Right lobe of liver (tissue), 6 donors: ENCODE results near the gene FZD8. TPM values are rescaled to one million over a fixed set of nuclear protein-coding genes. Genes with fewer than 3 reads are reported as not detected.

Experiments used
- ATAC-seq, 4 donors: fragments of 200-7000 bp; cut with Tn5 transposase; one replicate each; pipeline ENCODE4 v1.9.1; 2020; ENCODE audit warnings: mild to moderate bottlenecking in 4 of 4, moderate library complexity in 4 of 4
- DNase-seq, 3 donors: peaks; one replicate each; pipeline ENCODE4 v3.0.0-alpha.2; 2020
- H3K27ac ChIP-seq, 3 donors: fragments of 200-600 bp; one replicate each; pipeline ENCODE4 v1.8.0; 2022
- H3K27me3 ChIP-seq, 2 donors: fragments of 200-600 bp; one replicate each; pipeline ENCODE4 v1.8.0; 2022
- H3K36me3 ChIP-seq, 4 donors: fragments of 200-600 bp; sonication (generic) in 1 of 4; one replicate each; pipeline versions ENCODE4 v1.5.1 to v1.8.0; 2017 to 2022; ENCODE audit warnings: control low read depth in 1 of 4
- H3K4me1 ChIP-seq, 4 donors: fragments of 200-600 bp; sonication (generic) in 1 of 4; one replicate each; pipeline versions ENCODE4 v1.5.1 to v1.8.0; 2017 to 2022; ENCODE audit warnings: control low read depth in 1 of 4
- H3K4me3 ChIP-seq, 3 donors: fragments of 200-600 bp; one replicate each; pipeline ENCODE4 v1.8.0; 2022
- H3K9me3 ChIP-seq, 4 donors: fragments of 200-600 bp; sonication (generic) in 1 of 4; one replicate each; pipeline versions ENCODE4 v1.5.1 to v1.8.0; 2017 to 2022; ENCODE audit warnings: control low read depth in 1 of 4
- POLR2A ChIP-seq: fragments of 450-650 bp; IDR thresholded peaks from one replicate; pipeline ENCODE4 v1.6.1; 2017; ENCODE audit warnings: antibody characterized with exemption, mild to moderate bottlenecking
- WGBS: methylation state at CpG from one replicate; pipeline ENCODE4 v1.1.6; 2018; ENCODE audit warnings: low coverage, low lambda C conversion rate; ENCODE audit not compliant: insufficient coverage; ENCODE audit errors: missing lambda C conversion rate; 5-methylcytosine and 5-hydroxymethylcytosine counted together
- intact Hi-C, 2 donors: fragments of 100-400 bp; cut with DNase I; formaldehyde crosslinking; loops; one replicate each; pipeline versions ENCODE4 v1.11.2 to v1.14.1; 2022
- total RNA-seq, 6 experiments: library from RNA; depleted of rRNA in 2 of 6; stranded (reverse); fragments of >200 nt in 2 of 6; fragmentation: NEBNext Ultra II Directional in 3 of 6; extraction: Animal tissue kit (Norgen Biotek cat#: 25700) in 3 of 6; gene quantifications; one replicate each; pipeline versions ENCODE4 v1.1.0 to v1.2.4, GENCODE V29; 2016 to 2023
- TF ChIP-seq, protein P1 (sequence below), 4 donors: fragments of 200-600 bp in 3 of 4; fragments of 450-650 bp in 1 of 4; IDR thresholded peaks; one replicate each; pipeline versions ENCODE4 v1.5.1 to v1.8.0; 2016 to 2022; ENCODE audit warnings: antibody characterized with exemption in 4 of 4, mild to moderate bottlenecking in 2 of 4
- donor health status: DM: no; HTN: yes; CAD: no.
- donor health status: DM: no; HTN: no; CAD: no.
- donor health status: DM: no; HTN: no; CAD: no.
- donor health status: DM: no; HTN: yes; CAD: no.
- donor health status: DM: no; HTN: yes; CAD: no.

FZD8 gene
- total RNA-seq, 6 experiments from 2014 or later = 2.3 to 4.6 (median 3.8) TPM

DNA sequence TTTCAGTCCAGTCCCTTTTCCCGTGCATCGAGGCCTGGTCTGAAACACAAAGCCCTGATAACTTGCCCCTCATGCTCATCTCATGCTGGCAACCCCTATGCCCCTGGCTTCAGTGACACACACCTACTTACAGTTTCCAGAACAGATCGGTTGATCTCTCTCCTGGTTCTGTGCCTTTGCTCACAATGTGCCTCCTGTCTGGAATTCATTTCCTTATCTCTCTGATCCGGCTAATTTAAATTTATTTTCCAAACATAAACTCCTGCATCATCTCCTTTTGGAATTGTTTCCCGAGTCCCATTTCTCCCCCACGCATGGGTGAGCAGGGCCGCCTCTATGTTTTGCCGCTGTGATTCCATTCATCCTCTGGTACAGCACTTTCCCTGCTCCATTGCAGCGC is 25.9 kb upstream of the FZD8 start:
- Histone ChIP-seq H3K27ac (no peak overlapping the region), H3K4me3 (no peak overlapping the region), H3K4me1 (no peaks in the 10 kb centered on the region), H3K27me3 (no peaks in the 10 kb centered on the region), H3K9me3 (no peaks in the 10 kb centered on the region), H3K36me3 (no peaks in the 10 kb centered on the region)
- ATAC-seq (no peak), DNase-seq (no peak)
- TF ChIP-seq, protein P1, sequence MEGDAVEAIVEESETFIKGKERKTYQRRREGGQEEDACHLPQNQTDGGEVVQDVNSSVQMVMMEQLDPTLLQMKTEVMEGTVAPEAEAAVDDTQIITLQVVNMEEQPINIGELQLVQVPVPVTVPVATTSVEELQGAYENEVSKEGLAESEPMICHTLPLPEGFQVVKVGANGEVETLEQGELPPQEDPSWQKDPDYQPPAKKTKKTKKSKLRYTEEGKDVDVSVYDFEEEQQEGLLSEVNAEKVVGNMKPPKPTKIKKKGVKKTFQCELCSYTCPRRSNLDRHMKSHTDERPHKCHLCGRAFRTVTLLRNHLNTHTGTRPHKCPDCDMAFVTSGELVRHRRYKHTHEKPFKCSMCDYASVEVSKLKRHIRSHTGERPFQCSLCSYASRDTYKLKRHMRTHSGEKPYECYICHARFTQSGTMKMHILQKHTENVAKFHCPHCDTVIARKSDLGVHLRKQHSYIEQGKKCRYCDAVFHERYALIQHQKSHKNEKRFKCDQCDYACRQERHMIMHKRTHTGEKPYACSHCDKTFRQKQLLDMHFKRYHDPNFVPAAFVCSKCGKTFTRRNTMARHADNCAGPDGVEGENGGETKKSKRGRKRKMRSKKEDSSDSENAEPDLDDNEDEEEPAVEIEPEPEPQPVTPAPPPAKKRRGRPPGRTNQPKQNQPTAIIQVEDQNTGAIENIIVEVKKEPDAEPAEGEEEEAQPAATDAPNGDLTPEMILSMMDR (IDR thresholded peaks at IDR 0.05) = no peak
- no peak for TF ChIP-seq POLR2A
- intact Hi-C loops = no loop called here
- WGBS = 87% methylated on average over 8 of the region's 9 CpGs

GRCh38 chr10:35667270-35667889 is 25.3 kb upstream of the FZD8 start:
- intact Hi-C loops = no loop called here
- Histone ChIP-seq H3K36me3 (no peaks in the 10 kb centered on the region), H3K27me3 (no peaks in the 10 kb centered on the region), H3K27ac (no peak overlapping the region), H3K9me3 (no peaks in the 10 kb centered on the region), H3K4me1 (no peaks in the 10 kb centered on the region), H3K4me3 (no peak overlapping the region)
- DNase-seq (no peak), ATAC-seq (no peak)
- TF ChIP-seq, protein P1 (IDR thresholded peaks at IDR 0.05) = no peak
- TF ChIP-seq POLR2A = no peak
- 72% methylated on average over 4 of the region's 4 CpGs for WGBS

GRCh38 chr10:35661236-35661635 is 19.1 kb upstream of the FZD8 start:
- Histone ChIP-seq H3K36me3 (no peaks in the 10 kb centered on the region), H3K4me3 (no peak overlapping the region), H3K9me3 (no peaks in the 10 kb centered on the region), H3K27ac (no peak overlapping the region), H3K27me3 (no peaks in the 10 kb centered on the region), H3K4me1 (no peaks in the 10 kb centered on the region)
- WGBS = 61% methylated on average over 2 of the region's 2 CpGs
- DNase-seq (no peak), ATAC-seq (no peak)
- intact Hi-C loops = no loop called here
- TF ChIP-seq, protein P1 (IDR thresholded peaks at IDR 0.05) = no peak
- no peak for TF ChIP-seq POLR2A

GRCh38 chr10:35659456-35659855 is 17.4 kb upstream of the FZD8 start:
- H3K4me1 ChIP-seq = no peaks in the 10 kb centered on the region
- TF ChIP-seq, protein P1 (IDR thresholded peaks at IDR 0.05) = no peak
- no peak for TF ChIP-seq POLR2A
- H3K4me3 ChIP-seq = no peak overlapping the region
- WGBS = 83% methylated on average over 1 of the region's 1 CpG
- ATAC-seq = no peak
- no peaks in the 10 kb centered on the region for H3K27me3 ChIP-seq
- no peak overlapping the region for H3K27ac ChIP-seq
- intact Hi-C loops = no loop called here
- no peak for DNase-seq
- H3K9me3 ChIP-seq = no peaks in the 10 kb centered on the region
- H3K36me3 ChIP-seq = no peaks in the 10 kb centered on the region

DNA sequence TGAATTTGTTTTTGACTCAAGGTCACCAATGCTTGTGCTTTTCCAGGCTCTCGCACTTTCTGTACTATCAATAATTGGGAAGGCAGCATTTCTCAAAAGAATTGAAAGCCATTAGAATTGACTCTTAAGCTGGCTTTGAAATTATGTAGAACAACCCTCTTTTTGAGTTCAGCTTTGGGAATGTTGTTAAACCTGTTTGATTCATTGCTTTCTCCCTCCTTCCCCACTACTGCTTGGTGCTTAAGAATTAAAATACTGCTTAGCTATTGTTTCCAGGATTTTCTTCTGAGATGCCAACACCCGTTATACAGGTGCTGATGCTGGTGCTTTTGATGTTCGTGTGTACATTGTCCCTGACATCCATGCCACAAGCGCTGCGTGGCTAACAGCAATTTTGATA is 15.5 kb upstream of the FZD8 start:
- WGBS = 87% methylated on average over 5 of the region's 5 CpGs
- H3K36me3 ChIP-seq = no peaks in the 10 kb centered on the region
- intact Hi-C loops = no loop called here
- H3K9me3 ChIP-seq = no peaks in the 10 kb centered on the region
- H3K4me1 ChIP-seq = no peaks in the 10 kb centered on the region
- no peaks in the 10 kb centered on the region for H3K27me3 ChIP-seq
- DNase-seq (no peak), ATAC-seq (no peak)
- H3K27ac ChIP-seq = no peak overlapping the region
- no peak for TF ChIP-seq POLR2A
- TF ChIP-seq, protein P1 (IDR thresholded peaks at IDR 0.05) = no peak
- no peak overlapping the region for H3K4me3 ChIP-seq
